CD4-positive, alpha-beta T cell treated with Interleukin-10 for 1 hour (primary cell): ENCODE results near the gene DNAJB4.
"Not testable (repeated sequence)": the region's sequence is repeated elsewhere in the genome, so short reads cannot be mapped to it uniquely, and the experiment has no call there.

ENCODE experiments used
- DNase-seq: peaks from one replicate; pipeline ENCODE4 v3.0.0-alpha.2; 2020

DNAJB4 gene

DNA sequence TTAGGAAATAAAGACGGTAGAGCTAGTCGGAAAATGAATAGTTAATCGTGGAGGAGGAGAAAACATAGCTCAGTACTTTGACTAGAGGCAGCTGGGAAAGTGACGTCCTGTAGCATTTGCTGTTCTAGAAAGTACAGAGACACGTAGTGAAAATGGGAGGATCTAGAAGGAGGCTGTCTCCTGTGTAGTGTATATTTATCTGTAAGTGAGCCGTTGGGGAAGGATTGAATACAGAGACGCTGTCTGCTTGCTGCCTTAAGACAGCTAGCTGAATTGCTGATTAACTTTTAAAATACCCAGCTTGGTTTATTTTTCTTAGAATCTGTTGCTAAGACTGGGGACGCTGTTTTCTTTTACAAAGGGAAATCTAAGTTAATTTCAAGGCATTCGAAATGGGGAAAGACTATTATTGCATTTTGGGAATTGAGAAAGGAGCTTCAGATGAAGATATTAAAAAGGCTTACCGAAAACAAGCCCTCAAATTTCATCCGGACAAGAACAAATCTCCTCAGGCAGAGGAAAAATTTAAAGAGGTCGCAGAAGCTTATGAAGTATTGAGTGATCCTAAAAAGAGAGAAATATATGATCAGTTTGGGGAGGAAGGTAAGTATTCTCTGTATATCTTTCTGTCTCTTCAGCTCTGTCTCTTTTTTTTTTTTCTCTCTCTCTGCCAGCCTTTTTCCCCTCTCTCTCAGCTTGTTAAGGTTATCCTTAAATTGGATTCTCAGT, at the start of gene DNAJB4:
DNAJB4 (plus strand) TSS at position 221 of the 729 bp plus-strand sequence; CDS start at position 393, 172 bp downstream.
- peak; percentile 93 for DNase-seq

DNA sequence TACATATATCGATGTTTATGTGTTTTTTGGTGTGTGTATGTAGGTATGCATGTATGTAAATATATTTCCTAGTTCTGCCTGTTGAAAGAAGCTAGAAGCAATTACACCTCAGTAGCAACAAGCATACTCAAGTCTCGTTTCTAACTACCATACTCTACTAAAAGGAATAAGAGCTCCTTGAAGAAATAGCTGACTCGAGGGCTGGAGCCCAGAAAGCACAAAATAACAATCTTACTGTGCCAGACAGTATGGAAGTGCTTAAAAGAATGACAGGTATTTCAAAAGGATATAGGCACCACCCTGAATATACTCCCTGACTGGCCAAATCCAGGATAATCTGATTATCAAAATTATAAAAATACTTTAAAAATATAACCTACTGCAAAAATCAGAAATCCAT, 49.0 kb upstream of the DNAJB4 start:
- DNase-seq: no peak

DNA sequence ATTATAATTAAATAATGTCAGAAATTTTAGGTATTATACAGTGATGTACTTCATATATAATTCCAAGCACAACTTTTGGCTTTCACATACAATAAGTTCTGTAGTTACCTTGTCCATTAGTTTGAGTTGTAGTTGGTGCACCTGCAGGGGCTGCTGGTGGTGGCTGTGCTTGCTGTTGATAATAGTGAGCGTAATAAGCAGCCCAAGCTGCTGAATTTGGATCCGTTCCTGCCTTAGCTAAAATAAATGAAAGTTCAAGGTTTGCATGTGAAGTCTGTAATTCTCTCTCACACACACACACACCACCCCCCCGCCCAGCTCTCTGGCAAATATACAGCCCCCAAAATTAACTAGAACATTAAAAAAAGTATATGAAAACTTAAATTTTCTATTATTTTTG, 48.3 kb upstream of the DNAJB4 start:
- DNase-seq: no peak

DNA sequence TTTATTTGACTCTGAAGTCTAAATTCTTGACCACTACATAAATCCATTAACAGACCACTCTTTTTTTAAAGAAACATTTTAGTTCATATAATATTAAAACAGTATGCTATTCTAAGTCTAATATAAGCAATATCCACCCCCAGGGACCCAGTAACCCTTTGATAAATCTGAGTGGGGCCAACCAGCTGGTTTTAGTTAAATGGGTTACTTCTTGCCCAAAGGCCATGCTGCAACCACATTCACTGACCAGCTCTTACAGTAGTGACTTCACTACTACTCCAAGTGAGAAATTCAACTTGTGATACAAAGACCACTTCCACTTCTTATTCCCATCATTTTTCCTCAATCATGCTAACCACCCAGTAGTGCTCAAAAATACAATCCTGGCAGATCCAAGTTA, 46.3 kb upstream of the DNAJB4 start:
- no peak for DNase-seq

DNA sequence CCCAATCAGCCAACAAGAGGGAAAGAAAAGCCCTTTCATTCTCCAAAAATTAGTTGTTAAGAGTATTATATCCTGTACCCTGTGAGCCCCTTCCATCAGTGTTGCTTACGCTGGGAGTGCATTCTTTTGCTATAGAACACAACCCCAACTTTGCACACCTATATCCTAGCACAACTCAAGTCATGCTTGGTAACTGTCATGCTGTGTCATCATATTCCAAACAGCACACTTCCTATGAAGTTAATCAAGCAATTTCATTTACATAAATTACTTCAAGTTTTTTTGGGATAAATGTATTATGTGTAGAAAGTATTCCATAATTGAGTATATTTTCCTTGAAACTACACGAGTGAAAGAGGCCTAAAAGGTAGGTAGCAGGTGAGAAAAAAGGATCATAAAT, 45.9 kb upstream of the DNAJB4 start:
- no peak for DNase-seq

DNA sequence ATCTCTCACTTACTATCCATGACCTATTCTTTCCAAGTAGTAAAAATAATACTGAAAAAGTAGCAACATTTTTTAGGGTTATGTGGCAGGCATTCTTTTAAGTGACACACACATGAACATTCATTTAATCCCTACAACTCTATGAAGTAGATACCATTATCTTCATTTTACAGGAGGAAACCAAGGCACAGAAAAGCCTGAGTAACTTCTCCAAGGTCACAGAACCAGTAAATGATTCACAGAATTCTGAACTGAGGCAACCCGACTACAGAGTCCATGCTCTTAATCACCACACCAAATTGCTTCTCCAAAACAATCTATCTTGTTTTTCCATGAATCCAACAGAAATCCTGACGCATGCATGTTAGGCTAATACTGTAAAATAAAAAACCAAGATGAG, 43.3 kb upstream of the DNAJB4 start:
- no peak for DNase-seq

DNA sequence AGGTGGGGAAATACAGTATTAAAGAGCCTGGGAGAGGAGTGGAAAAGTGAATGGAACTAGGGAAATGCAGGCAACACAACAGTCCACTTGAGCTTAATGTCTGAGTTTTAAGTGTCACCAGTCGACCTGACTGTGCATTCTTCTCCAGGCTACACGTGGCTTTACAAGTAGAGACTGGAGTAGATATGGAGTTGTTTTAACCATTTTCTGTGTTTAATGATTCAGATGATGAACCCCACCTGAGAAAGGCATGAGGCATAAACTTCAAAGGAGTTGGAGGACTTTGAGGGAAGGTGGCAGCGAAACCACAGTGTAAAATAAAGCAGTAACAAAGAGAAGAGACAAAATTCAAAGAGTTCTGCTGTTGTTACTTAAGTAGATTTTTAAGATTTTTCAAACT, 38.4 kb upstream of the DNAJB4 start:
- DNase-seq: no peak

DNA sequence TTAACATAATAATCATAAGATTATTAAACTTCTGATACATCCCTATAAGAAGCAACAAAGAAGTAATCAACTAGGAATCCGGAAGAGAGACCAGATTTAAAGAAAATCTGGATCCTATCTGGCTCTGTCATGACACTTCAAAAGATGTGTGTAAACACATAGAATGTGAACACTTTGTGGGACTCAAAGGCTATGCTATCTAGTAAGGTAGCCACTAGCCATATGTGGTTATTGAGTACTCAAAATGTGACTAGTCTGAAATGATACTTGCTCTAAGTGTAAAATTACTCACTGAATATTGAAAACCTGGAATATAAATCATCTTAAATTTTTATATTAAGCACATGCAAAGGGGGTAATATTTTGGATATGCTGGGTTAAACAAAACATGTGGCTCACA, 34.5 kb upstream of the DNAJB4 start:
- no peak for DNase-seq

DNA sequence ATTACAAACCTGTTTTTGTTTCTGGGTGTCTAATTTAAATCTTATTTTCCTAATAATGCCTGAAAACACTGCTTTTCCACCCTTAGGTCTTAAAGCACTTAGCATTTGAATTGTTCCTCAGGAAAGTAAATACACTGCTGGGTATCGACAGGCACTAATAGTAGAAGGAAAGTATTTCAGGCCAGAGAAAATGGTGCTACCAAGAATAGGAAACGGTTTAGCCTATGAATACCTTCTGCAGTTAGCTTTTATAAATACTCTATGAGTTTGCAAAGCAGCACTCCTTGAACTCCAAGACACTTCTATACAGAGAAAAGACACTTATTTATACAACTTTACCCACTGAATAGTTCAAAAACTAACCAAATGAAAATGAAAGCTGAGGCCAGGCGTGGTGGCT, 32.7 kb upstream of the DNAJB4 start:
- no peak for DNase-seq

DNA sequence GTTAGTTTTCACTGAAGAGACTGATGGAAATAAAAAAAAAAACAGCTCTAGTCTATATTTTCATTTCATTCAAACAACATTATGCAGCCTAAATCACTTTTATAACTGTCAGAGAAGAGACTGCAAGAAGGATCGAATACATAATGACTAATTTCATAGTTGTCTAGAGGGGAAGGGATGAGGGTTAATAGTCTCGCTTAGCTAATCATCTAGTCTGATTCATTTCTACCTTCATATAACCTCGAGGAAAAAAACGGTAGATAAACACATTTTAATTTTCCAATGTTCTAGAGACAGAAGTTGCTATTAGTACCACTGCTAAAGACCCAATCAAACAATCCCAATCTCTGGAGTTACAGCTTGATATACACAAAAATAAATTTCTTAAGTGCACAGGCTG, 29.4 kb upstream of the DNAJB4 start:
- no peak for DNase-seq

DNA sequence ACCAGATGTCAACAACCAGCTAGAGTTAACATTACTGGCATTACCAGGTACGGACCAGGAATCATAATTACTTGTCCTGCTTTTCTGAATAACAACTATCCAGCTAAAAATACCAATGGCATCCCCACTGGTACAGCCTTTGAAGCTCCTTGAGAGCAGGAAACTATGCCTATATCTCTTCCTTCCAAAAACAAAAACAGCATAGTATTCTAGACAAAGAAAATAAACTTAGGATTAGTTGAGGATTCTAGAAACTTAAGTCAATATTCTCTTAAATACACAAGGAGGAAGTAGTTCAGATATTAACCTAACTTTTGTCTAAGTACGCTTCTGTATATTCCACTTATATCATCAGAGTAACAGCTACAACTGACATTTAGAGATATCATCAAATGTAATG, 28.8 kb upstream of the DNAJB4 start:
- no peak for DNase-seq

DNA sequence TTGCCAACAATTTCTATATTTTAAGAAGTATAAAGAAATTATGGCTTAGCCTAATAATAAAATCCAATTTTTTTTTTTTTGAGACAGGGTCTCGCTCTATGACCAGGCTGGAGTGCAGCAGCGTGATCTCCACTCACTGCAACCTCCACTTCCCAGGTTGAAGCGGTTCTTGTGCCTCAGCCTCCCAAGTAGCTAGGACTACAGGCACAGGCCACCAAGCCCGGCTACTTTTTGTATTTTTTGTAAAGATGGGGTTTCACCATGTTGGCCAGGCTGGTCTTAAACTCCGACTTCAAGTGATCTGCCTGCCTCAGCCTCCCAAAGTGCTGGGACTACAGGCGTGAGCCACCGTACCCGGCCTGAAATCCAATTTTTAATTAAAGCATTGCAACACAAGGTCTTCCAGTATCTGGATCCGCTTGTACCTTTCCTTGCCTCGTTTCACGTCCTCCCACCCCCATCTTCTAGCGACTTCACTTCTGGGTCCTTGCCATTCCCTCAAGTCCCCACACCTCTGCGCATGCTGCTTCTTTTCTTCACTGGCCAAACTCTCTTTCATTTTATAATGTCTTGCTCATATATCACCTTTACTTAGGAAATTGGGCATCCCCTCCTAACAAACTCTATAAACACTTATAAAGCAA, 28.2 kb upstream of the DNAJB4 start:
- no peak for DNase-seq

DNA sequence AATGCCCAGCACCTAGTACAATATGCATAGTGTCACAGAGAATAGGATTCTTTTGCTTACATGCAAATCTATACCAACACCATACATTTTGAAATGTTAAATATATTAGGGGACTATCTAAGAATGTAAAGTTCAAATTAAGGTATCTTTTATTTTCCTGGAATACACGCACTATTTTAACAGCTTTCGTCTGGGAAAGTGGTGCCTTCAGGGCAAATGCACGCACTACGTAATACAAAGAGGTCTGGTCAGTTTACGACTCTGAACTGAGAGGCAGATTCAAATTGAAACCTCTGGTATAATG, 26.8 kb upstream of the DNAJB4 start:
- no peak for DNase-seq

DNA sequence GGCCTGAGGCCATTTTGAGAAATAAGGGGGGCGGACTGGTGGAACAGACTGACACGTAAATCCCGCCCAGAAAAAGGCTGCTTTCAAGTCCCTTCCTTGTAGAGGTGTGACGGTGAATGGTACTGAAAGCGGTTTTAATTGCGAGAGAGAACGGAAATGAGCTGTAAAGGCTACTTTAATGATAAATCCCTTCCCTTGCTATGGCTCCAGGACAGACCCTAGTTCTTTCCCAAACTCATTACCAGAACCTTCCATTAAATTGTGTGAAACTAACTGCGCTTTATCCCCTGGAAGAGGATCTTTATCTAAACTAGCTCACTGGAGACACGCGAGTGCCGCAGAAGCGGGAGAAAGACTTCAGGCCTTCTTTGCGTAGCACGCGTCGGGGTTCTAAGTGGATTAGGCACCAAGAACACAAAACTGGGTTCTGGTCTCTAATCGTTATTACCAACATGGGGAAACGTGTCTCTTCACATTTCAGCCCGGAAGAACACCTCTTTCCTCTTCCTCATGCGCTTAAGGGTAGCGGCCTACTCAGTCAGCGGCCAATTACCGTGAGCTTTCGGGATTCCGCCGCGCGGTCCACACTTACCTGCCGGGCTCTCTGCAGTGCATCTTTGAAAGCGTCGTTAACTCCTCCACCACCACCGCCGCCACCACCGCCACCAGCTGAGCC, 26.3 kb upstream of the DNAJB4 start:
- peak; percentile 92 for DNase-seq

DNA sequence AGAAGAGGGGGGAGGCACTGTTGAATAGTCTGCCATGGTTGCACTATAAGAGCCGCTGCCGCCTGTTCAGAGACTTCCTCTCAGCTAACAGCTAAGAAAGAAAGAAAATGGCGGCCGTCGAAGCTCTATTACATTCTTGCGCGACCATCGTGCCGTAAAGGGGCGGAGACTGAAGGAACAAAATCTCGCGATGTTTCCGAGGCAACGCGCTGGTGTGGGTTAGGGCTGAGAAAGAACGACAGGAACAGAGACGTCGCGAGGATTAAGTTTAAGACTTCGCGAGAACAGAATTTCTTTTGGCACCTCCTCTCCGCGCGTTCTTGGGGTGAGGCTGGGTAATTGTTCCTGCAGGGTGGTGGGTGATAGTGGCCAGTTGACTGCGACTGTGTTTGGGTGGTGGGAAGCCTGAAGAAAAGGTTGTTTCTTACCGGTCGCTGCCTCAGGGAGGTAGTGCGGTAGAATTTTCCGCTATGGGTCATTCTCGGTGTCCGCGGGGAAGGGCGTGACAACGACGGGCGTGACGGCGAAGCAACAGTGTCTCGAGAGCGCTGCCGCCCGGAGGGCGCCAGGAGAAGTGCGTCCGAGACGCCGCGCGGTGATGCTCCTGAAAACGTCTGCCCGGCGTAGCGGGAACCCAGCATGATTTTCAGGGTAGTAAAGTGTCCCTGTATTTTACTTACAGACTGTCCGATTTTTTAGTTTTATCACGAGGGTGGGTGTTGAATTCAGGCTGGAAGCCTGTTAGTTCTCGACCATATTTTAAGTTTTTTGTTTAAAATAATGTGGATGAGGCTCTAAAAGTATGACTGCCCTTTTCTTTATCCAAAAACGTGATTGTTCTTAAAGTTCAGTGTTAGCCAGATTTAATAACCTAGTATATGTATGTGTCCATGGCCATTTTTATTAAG, 25.5 kb upstream of the DNAJB4 start, which contains the start of gene FUBP1:
FUBP1 (minus strand) TSS at position 104 of the 908 bp plus-strand sequence; CDS start at position 36, 68 bp downstream.
- DNase-seq: peak; percentile 99

DNA sequence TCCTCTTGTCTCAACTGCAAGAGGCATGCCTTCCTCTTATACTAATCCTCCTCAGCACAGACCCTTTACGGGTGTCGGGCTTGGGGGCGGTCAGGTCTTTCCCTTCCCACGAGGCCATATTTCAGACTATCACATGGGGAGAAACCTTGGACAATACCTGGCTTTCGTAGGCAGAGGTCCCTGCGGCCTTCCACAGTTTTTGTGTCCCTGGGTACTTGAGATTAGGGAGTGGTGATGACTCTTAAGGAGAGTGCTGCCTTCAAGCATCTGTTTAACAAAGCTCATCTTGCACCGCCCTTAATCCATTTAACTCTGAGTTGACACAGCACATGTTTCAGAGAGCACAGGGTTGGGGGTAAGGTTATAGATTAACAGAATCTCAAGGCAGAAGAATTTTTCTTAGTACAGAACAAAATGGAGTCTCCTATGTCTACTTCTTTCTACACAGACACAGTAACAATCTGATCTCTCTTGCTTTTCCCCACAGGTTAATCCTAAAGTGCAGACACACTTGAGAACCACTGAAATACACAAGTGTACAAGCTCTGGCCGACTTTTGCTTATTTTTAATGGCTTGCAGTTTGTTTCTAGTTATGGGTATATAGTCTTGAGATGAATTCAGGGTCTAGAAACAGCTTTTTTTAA, 21.3 kb upstream of the DNAJB4 start:
- not testable (repeated sequence) for DNase-seq

DNA sequence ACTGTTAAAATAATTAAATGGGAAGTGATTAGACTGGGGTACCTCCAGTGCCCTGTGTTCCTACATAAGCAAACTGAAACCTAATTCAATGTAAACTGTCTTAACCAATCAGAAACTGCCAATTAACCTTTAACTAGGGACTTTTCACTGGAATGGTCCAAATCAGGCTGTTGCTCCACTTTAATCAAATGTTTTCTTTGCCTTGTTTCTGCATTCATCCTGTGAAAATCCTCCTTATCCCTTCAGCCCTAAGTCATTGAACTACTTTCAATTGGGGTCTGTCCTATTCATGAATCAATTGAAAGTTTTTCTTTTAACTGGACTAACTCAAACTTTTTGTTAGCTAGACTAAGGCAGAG, 20.8 kb upstream of the DNAJB4 start:
- DNase-seq: no peak

DNA sequence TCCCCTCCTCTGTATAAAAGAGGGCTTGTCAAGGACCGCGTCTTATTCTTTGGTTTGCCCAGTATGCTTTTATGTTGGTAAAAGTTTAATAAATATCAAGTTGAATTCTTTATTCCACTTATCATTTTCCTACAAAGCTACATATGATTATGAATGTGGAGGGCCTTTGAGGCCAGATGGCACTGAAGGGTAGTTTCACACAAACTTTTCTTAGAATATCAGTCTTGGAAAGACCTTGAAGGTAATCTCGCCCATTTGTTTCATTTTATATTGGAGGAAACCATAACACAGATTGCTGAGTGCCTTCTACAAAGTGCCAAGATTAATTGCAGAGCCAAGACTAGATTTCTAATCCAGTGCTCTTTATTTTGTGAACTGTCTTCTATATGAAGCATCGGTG, 20.1 kb upstream of the DNAJB4 start:
- no peak for DNase-seq

DNA sequence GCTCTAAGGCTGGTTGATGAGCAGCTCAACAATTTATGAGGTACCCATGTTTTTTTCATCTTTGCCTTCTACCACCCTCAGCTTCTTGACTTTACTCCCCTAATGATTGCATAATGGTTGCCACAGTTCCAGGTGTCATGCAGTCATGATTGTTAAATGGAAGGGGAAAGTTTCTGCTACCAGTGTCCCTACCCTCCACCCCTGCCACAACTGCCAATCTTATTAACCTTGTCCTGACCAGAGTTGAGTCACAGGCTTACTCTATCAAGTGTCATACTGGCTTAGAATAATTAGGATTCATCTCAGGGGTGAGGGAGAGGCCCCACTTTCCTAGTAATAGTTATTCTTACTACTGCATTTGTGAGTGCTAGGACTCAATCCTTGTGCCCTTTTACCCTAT, 17.9 kb upstream of the DNAJB4 start:
- DNase-seq: no peak

DNA sequence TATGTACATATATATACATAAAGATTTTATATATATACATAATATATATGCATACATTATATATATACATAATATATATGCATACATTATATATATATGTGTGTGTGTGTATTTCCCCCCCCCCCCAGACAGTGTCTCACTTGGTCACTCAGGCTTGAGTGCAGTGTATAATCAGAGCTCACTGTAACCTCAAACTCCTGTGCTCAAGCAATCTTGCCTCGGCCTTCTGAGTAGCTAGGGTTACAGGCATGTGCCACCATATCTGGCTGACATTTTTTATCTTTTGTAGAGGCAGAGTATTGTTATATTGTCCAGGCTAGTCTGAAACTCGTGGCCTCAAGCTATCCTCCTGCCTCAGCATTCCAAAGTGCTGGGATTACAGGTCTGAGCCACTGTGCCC, 16.8 kb upstream of the DNAJB4 start:
- DNase-seq: no peak

DNA sequence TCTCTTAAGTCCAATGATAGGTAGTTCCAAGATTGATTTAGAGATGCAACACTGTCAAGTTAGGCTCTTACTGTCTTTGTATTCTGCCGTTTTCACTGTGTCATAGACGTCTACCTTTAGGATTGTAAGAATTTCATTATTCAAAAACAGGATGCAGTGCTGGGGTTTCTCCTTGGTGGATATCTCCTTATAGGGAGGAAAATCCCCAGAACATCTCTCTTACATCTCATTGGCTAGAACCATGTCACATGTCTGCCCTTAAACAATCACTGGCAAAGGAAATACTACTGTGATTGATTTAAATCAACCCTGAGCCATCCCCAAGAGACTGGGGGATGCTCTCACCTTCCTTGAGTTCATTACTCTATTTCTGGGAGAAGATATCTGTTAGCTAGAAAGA, 15.0 kb upstream of the DNAJB4 start:
- DNase-seq: no peak

DNA sequence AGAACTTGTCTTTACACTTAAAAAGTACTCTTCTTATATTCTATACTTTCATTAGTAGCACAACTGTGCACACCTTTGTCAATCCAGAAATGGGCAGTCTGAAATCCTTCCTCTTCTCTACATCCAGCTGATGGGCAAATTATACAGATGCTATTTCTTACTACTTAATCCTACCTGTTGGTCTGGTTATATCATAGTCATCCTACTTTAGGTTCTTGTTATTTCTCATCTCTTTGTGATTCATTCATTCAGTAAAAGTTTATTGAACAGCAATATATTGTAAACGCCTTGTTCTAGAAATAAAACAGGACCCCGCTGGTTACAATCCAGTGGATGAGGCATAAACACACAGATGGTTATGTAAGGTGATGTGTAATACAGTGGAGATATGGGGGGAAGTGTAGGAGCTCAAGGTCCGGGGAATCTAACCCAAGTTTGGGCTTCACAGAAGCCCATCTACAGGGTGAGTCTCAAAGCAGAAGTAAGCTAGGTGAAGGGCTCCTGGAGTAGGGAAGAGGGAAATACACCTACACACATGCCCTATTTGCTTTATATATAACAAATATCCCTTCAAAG, 14.0 kb upstream of the DNAJB4 start:
- DNase-seq: no peak
